LNCAP (cell line): Measurements from ENCODE around the gene PRR5L.

ENCODE experiments used
- TF ChIP-seq, protein P1 (sequence below): fragments of 450-650 bp; IDR thresholded peaks from 2 replicates; pipeline ENCODE4 v1.5.1; 2017; ENCODE audit warnings: mild to moderate bottlenecking

Gene PRR5L

DNA sequence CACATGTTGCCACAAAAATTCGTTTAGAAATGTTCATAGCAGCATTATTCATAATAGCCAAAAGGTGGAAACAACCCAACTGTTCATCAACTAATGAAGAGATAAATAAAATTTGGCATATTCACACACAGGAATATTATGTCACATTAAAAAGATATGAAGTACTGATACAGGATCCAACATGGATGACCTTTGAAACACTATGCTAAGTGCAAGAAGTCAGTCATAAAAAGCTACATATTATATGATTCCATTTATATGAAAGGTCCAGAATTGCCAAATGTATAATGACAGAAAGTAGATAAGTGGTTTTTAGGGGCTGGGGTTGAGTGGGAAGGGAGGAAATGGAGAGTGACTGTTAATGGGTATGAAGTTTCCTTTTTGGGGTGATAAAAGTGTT lies 9.0 kb downstream of the PRR5L start:
- TF ChIP-seq, protein P1, sequence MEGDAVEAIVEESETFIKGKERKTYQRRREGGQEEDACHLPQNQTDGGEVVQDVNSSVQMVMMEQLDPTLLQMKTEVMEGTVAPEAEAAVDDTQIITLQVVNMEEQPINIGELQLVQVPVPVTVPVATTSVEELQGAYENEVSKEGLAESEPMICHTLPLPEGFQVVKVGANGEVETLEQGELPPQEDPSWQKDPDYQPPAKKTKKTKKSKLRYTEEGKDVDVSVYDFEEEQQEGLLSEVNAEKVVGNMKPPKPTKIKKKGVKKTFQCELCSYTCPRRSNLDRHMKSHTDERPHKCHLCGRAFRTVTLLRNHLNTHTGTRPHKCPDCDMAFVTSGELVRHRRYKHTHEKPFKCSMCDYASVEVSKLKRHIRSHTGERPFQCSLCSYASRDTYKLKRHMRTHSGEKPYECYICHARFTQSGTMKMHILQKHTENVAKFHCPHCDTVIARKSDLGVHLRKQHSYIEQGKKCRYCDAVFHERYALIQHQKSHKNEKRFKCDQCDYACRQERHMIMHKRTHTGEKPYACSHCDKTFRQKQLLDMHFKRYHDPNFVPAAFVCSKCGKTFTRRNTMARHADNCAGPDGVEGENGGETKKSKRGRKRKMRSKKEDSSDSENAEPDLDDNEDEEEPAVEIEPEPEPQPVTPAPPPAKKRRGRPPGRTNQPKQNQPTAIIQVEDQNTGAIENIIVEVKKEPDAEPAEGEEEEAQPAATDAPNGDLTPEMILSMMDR: no peak

DNA sequence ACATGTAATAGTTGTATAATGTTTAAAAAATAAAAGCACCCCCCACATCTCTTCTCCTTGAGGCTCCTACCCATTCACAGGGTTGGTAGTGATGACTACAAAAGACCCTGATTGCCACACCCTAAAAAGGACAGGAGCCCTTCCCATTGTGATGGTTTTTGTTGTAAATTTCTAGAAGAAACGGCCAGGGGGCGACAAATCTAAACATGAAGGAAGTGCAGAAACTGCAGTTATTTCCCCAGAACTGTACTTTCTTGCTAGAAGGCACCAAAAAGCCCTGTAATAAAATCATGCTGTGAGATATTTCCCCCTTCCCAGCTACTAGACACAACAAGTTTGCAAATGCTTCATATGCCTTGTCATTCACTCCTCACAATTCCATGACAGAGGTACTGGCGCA lies 10.8 kb downstream of the PRR5L start:
- TF ChIP-seq, protein P1: peak; percentile 37

DNA sequence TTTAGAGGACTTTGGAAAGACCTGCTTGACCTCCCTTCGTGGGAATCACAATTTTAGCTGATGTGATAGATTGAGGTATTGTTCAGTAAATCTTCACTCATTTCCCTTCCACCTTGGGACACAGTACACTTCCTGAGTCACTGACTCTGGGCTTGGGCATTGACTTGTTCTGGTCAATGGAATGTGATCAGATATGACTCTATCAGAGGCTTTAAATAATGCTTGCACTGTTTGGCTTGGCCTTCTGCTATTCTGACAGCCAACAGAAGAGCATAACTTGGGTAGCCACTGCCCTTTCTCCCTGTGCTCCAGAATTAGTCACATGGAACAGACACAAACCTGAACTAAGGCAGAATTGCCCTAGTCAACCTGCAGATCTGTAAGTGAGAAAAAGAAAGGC lies 12.5 kb downstream of the PRR5L start:
- TF ChIP-seq, protein P1: no peak

DNA sequence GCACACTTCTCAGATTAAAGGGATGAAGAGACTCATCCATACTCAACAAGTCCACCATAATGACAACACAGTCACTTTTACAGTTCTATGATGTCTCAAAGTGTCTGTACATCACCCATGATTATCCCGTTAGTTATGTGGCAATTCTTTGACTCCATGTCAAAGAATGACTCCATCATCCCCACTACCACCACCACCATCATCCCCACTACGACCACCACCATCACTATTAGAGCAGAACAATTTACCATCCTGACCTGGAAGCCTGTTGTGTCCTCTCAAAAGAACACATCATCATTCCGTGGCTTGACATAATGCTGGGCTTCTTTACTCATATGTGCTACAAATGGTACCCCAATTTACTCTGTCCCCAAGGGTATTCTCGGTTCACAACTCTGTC lies 13.7 kb downstream of the PRR5L start:
- TF ChIP-seq, protein P1: no peak

DNA sequence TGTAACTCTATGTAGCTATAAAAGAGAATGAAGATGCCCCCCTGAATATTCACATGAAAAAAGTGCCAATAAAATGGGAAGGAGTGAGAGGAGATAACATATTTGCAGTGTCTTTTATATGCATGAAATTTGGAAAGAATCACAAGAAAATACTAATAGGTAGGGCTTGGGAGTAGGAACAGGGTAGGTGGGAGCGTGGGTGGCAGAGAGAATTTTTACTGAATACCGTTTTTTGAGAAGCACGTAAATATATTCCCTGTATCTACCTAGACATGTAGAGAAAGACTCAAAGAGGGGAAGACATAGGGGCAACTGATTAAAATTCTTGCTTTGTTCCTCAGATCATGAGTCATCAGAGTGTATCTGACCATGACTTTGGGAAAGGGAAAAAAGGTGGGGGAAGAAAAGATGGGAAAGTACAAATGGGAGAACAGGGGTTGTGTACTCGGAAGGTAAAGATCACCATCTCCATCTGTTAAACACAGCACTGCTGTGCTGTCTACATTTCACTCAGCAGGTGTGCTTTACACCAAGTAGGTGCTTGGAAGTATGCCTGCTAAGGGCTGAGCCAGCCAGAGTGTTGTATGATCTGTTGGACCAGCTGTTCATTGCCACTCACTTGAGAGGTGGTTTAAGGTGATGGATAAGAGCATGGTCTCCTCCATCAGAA lies 16.0 kb downstream of the PRR5L start:
- TF ChIP-seq, protein P1: no peak

DNA sequence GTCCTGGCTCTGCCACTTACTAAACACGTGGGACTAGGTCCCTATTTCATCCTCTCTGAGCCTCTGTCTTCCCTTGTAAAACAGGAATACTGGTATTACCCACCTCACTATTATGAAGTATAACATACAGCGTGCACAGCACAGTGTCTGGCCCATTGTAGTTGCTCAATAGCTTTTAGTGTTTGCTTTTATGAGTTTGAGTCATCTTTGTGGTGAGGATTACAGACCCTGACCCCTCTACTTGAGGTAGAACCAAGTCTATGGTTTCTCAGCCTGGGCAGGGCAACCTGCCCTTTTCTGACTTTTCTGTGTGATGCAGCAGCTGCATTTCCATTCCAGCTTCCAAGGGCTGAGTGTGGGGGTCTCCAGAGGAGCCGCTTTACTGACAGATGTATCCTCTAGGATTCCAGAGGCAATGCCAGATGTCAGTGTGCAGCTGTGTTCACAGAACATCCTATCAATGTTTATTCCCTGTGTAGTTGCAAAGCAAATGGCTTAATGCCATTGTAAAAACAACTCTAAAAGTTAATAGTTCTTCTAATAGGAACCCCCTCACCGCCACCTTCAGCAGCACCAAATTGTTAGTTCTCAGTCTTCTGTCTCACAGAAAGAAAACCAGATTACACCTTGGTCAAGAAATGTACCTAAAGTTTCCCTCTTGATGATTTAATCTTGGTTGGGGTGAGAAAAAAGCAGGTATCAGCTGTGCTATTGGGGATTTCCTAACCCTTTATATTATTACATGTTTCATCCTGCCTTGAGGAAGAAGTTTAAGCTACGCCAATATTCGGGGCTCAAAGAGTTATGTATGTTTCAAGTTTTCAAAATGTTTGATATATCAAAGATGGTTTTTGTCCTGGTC lies 16.8 kb downstream of the PRR5L start:
- TF ChIP-seq, protein P1: no peak

DNA sequence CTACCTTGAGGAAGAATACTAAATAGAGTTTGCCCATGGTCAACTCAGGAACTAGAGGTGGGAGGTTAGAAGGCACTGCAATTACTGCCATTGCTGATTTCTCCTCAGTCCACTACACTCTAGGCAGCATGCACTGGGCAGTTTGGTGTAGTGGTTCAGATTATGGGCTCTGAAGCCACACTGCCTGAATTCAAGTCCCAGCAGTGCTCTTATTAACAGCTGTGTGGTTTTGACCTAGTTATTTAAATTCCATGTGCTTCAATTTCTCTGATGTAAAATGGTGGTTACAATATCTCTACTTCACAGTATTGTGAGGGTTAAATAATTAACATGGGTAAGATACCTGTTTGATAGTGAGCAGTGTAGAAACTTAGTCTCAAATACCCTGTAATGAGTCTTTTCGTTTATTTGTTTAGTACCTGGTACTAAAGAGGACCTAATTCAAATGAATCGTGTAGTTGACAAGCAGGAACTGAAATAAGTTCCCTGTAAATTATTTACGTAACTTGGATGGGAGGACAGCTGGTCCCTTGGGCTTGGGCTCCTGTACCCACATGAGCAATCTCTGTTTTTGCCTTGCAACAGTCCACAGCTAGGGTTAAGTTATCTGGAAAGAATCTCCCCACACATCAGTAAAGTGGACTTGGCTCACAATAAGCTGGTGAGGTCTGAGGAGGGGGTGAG lies 17.8 kb downstream of the PRR5L start:
- TF ChIP-seq, protein P1: no peak
